Measurements from ENCODE around the gene TRIO. TPM values are rescaled to one million over a fixed set of nuclear protein-coding genes. Genes with fewer than 3 reads are reported as not detected.
"Not testable (repeated sequence)": the region's sequence is repeated elsewhere in the genome, so short reads cannot be mapped to it uniquely, and the experiment has no call there.

TRIO gene
- total RNA-seq, 2 donors from 2014 or later = 62.0 to 137 TPM

- H3K4me3 ChIP-seq = no peak overlapping the region
- no peak overlapping the region for H3K27ac ChIP-seq
- intact Hi-C loops (cut with DNase I) = no loop called here
- H3K9me3 ChIP-seq = no peaks in the 10 kb centered on the region
- WGBS, 2 donors = 47 to 58% methylated on average over 1 of the region's 1 CpG
- H3K36me3 ChIP-seq (replicated peaks in 1 of 2; ENCODE audit: insufficient read depth in 1 of 2, low read depth in 2 of 2) = no peaks in the 10 kb centered on the region
- H3K4me1 ChIP-seq = no peaks in the 10 kb centered on the region
- no peak for DNase-seq
- ATAC-seq = no peak
- TF ChIP-seq POLR2A (IDR thresholded peaks at IDR 0.05) (no peak), CTCF (IDR thresholded peaks at IDR 0.05) (no peak)
- no peaks in the 10 kb centered on the region for H3K27me3 ChIP-seq
Measured at GRCh38 chr5:14545862-14546261, 402.7 kb downstream of the TRIO start.

GRCh38 chr5:14547666-14548065 lies 404.5 kb downstream of the TRIO start:
- no peak overlapping the region for H3K27ac ChIP-seq
- WGBS, 2 donors = 94 to 100% methylated on average over 1 of the region's 1 CpG
- DNase-seq (no peak), ATAC-seq (no peak)
- H3K36me3 ChIP-seq (replicated peaks in 1 of 2; ENCODE audit: insufficient read depth in 1 of 2, low read depth in 2 of 2) = no peaks in the 10 kb centered on the region
- H3K27me3 ChIP-seq = no peaks in the 10 kb centered on the region
- intact Hi-C loops (cut with DNase I) = no loop called here
- H3K4me1 ChIP-seq = no peaks in the 10 kb centered on the region
- TF ChIP-seq POLR2A (IDR thresholded peaks at IDR 0.05) = no peak
- H3K9me3 ChIP-seq = no peaks in the 10 kb centered on the region
- no peak overlapping the region for H3K4me3 ChIP-seq

GRCh38 chr5:14551211-14551610 lies 408.1 kb downstream of the TRIO start:
- TF ChIP-seq POLR2A (IDR thresholded peaks at IDR 0.05) (no peak), CTCF (IDR thresholded peaks at IDR 0.05) (no peak)
- H3K9me3 ChIP-seq = no peaks in the 10 kb centered on the region
- no peaks in the 10 kb centered on the region for H3K27me3 ChIP-seq
- no peak overlapping the region for H3K27ac ChIP-seq
- no peaks in the 10 kb centered on the region for H3K36me3 ChIP-seq (replicated peaks in 1 of 2; ENCODE audit: insufficient read depth in 1 of 2, low read depth in 2 of 2)
- intact Hi-C loops (cut with DNase I) = no loop called here
- H3K4me1 ChIP-seq = no peaks in the 10 kb centered on the region
- H3K4me3 ChIP-seq = no peak overlapping the region
- DNase-seq = no peak
- WGBS, 2 donors = 67 to 79% methylated on average over 3 of the region's 3 CpGs
- no peak for ATAC-seq

- intact Hi-C loops (cut with DNase I) = no loop called here
- no peaks in the 10 kb centered on the region for H3K36me3 ChIP-seq (replicated peaks in 1 of 2; ENCODE audit: insufficient read depth in 1 of 2, low read depth in 2 of 2)
- 14 to 38% methylated on average over 1 of the region's 1 CpG for WGBS, 2 donors
- H3K4me3 ChIP-seq = no peak overlapping the region
- no peaks in the 10 kb centered on the region for H3K9me3 ChIP-seq
- ATAC-seq (no peak), DNase-seq (peak in 1 of 4 donors; percentile 22)
- H3K4me1 ChIP-seq = no peaks in the 10 kb centered on the region
- no peaks in the 10 kb centered on the region for H3K27me3 ChIP-seq
- H3K27ac ChIP-seq = no peak overlapping the region
- TF ChIP-seq CTCF (IDR thresholded peaks at IDR 0.05) = no peak
- no peak for TF ChIP-seq POLR2A (IDR thresholded peaks at IDR 0.05)
Measured at GRCh38 chr5:14552017-14552416, 408.9 kb downstream of the TRIO start.

GRCh38 chr5:14554288-14554687 lies 411.1 kb downstream of the TRIO start:
- H3K36me3 ChIP-seq (replicated peaks in 1 of 2; ENCODE audit: insufficient read depth in 1 of 2, low read depth in 2 of 2); ATAC-seq; H3K4me1 ChIP-seq; H3K27ac ChIP-seq; H3K9me3 ChIP-seq; intact Hi-C loops (cut with DNase I); H3K27me3 ChIP-seq; DNase-seq; H3K4me3 ChIP-seq: not testable (repeated sequence)
- 77% methylated on average over 3 of the region's 3 CpGs for WGBS, 2 donors

- Histone ChIP-seq H3K4me1 (peaks cover 13% of the 10 kb centered on the region), H3K27ac (no peak overlapping the region), H3K27me3 (no peaks in the 10 kb centered on the region)
Measured at GRCh38 chr5:14556015-14556414, 412.9 kb downstream of the TRIO start.

More at GRCh38 chr5:14556015-14556414, 412.9 kb downstream of the TRIO start:
- WGBS, 2 donors = 80 to 86% methylated on average over 2 of the region's 2 CpGs
- DNase-seq (no peak), ATAC-seq (no peak)
- H3K9me3 ChIP-seq = no peaks in the 10 kb centered on the region
- no peak for TF ChIP-seq CTCF (IDR thresholded peaks at IDR 0.05)
- no peak for TF ChIP-seq POLR2A (IDR thresholded peaks at IDR 0.05)
- H3K36me3 ChIP-seq (replicated peaks in 1 of 2; ENCODE audit: insufficient read depth in 1 of 2, low read depth in 2 of 2) = no peaks in the 10 kb centered on the region
- intact Hi-C loops (cut with DNase I) = no loop called here
- no peak overlapping the region for H3K4me3 ChIP-seq
